ENCODE data around the gene CSE1L.
"Not testable (repeated sequence)": the region's sequence is repeated elsewhere in the genome, so short reads cannot be mapped to it uniquely, and the experiment has no call there.

DNA sequence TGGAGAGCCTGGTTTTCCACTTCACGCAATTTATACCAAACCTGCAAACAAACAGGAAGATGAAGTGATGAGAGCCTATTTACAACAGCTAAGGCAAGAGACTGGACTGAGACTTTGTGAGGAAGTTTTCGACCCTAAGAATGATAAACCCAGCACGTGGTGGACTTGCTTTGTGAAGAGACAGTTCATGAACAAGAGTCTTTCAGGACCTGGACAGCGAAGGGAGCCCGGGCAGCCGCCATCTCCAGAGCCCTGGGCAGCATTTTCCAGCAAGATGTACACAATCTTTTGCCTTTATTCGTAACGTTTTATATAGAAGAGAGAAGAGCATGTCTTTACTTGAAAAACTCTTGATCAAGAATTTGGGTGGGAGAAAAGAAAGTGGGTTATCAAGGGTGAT lies 88.7 kb downstream of the CSE1L start:
- TF ChIP-seq, protein P1, sequence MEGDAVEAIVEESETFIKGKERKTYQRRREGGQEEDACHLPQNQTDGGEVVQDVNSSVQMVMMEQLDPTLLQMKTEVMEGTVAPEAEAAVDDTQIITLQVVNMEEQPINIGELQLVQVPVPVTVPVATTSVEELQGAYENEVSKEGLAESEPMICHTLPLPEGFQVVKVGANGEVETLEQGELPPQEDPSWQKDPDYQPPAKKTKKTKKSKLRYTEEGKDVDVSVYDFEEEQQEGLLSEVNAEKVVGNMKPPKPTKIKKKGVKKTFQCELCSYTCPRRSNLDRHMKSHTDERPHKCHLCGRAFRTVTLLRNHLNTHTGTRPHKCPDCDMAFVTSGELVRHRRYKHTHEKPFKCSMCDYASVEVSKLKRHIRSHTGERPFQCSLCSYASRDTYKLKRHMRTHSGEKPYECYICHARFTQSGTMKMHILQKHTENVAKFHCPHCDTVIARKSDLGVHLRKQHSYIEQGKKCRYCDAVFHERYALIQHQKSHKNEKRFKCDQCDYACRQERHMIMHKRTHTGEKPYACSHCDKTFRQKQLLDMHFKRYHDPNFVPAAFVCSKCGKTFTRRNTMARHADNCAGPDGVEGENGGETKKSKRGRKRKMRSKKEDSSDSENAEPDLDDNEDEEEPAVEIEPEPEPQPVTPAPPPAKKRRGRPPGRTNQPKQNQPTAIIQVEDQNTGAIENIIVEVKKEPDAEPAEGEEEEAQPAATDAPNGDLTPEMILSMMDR (IDR thresholded peaks at IDR 0.05): not testable (repeated sequence)
- TF ChIP-seq ZFX (IDR thresholded peaks at IDR 0.05; ENCODE audit: borderline replicate concordance): not testable (repeated sequence)
